AG10803 (cell line): ENCODE data around the gene ATG9A.

Experiments used
- DNase-seq: peaks from one replicate; pipeline ENCODE4 v3.0.0; 2010; ENCODE audit warnings: low read depth
- H3K4me3 ChIP-seq: 2 replicates; pipeline ENCODE4 v1.5.1; 2011; ENCODE audit warnings: mild to moderate bottlenecking, low read length, control low read depth
- TF ChIP-seq, protein P1 (sequence below): conservative IDR thresholded peaks from 2 replicates; pipeline ENCODE4 v1.5.1; 2011; ENCODE audit warnings: mild to moderate bottlenecking, low read length, control low read depth, inconsistent platforms

ATG9A gene

DNA sequence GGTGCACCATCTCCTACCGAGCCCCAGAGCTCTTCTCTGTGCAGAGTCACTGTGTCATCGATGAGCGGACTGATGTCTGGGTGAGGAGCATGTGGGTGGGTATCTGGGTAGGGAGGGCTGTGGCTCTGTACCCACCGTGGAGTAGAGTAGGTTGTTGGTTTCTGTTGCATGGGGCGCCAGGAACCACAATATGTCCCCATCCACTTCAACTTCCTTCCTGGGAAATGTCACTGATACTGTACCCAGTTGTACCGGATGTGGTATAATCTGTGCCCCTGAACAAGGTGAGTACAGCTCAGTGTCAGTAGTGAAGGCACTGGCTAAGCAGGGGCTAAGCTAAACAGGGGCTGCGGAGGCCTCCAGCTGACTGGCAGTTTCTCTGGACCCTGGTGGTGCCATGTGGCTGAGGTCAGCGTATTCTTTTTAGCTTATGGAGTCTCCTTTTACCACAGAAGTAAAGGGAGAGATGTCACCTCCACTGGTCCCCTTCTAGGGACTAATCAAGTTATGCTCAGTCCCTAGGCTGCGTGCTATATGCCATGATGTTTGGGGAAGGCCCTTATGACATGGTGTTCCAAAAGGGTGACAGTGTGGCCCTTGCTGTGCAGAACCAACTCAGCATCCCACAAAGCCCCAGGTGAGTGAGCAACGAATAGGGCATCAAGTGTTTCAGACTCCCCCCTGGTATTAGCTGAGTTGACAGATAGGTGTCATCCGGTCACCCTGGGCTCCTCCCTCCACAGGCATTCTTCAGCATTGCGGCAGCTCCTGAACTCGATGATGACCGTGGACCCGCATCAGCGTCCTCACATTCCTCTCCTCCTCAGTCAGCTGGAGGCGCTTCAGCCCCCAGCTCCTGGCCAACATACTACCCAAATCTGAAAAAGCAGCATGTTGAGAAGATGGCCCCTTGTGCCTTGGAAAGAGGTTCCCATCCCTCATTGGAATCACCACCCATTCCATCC, 18.5 kb upstream of the ATG9A start:
- no peak for DNase-seq
- no peak overlapping the region for H3K4me3 ChIP-seq
- TF ChIP-seq, protein P1, sequence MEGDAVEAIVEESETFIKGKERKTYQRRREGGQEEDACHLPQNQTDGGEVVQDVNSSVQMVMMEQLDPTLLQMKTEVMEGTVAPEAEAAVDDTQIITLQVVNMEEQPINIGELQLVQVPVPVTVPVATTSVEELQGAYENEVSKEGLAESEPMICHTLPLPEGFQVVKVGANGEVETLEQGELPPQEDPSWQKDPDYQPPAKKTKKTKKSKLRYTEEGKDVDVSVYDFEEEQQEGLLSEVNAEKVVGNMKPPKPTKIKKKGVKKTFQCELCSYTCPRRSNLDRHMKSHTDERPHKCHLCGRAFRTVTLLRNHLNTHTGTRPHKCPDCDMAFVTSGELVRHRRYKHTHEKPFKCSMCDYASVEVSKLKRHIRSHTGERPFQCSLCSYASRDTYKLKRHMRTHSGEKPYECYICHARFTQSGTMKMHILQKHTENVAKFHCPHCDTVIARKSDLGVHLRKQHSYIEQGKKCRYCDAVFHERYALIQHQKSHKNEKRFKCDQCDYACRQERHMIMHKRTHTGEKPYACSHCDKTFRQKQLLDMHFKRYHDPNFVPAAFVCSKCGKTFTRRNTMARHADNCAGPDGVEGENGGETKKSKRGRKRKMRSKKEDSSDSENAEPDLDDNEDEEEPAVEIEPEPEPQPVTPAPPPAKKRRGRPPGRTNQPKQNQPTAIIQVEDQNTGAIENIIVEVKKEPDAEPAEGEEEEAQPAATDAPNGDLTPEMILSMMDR: no peak

DNA sequence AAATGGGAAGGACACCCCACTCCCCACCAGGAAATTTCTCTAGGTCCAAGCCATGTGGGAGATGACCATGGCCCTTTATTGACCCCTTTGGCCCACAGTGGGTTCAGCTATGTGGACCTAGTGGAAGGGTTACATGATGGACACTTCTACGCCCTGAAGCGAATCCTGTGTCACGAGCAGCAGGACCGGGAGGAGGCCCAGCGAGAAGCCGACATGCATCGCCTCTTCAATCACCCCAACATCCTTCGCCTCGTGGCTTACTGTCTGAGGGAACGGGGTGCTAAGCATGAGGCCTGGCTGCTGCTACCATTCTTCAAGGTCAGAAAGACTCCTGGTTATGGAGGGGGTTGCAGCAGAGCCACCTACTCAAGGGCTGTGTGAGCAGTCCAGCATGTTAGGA, 17.1 kb upstream of the ATG9A start:
- TF ChIP-seq, protein P1: no peak
- no peak for DNase-seq
- peak overlapping the region; percentile 76 for H3K4me3 ChIP-seq

DNA sequence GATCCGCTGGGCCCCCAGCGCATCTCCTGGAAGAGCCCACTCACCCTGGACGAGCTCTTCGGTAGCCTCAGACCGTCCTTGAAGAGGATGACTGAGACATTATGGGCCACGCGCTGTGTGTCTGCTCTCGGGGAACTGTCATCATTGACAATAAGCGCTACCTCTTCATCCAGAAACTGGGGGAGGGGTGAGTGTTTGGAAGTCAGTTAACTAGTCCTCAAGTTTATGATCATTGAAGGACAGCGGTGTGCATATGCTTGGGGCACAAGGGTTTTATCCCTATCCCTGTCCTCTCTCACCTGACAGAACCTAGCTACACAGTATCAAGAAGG, 16.4 kb upstream of the ATG9A start:
- TF ChIP-seq, protein P1: no peak
- no peak for DNase-seq
- peak overlapping the region; percentile 76 for H3K4me3 ChIP-seq

DNA sequence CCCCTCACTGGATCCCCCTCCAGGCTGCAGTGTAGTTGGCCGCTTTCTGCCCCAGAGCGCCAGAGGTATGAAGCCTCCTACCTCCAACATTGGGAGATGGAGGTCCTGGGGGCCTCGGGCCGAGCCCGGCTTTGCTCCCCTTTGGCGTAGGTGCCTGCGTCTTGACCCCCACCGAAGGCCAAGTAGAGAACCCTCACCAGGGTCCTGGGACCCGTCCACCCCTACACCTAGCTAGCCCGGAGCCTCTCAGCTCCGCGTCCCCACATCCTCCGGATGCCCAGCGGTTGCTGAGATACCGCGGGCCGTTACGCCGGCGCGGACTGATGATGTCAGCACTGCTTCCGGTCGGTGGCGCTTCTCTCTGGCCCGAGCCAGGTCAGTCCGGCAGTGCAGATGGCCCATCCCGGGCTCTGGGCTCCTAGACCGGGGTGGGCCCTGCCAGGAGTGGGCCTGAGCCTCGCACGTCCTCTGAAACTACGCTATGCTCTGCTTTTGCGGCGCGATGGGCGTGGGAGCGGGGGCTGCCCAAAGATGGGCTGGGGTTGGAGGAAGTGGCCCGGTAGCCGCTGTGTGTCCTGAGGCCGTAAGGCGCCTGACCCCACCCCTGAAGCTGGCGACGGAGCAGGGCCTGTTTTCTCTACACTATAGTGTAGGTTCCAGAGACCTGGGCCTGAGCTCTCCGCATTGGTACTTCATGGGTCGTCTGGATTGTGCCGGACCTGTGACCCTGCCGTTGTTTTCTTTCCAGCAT, 15.9 kb upstream of the ATG9A start, which contains the start of the genes GLB1L and STK16:
TSS of gene GLB1L (minus strand) at position 297 of the 751 bp plus-strand sequence. CDS start 1,871 bp downstream, outside the sequence.
TSS of gene STK16 (plus strand) at position 332 of the 751 bp plus-strand sequence. CDS start 521 bp downstream, outside the sequence.
- TF ChIP-seq, protein P1: no peak
- peak; percentile 93 for DNase-seq
- H3K4me3 ChIP-seq: peak within 1 kb of the TSS; percentile 76

DNA sequence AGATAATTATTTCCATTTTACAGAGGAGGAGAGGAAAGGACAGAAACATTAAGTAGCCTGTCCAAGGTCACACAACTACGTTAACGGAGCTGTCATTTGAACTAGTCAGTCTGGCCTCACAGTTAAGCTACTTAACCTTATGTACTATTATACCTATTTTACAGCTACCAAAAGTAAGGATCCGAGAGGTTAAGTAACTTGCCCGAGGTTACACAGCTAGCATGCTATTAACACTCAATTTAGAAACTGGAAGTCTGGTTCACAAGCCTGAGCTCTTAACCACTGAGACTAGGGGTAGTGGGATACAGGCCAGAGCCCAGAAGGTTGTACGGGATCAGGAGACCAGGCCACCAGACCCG, 15.3 kb upstream of the ATG9A start:
- no peak for DNase-seq
- H3K4me3 ChIP-seq: peak overlapping the region; percentile 76
- TF ChIP-seq, protein P1: no peak

DNA sequence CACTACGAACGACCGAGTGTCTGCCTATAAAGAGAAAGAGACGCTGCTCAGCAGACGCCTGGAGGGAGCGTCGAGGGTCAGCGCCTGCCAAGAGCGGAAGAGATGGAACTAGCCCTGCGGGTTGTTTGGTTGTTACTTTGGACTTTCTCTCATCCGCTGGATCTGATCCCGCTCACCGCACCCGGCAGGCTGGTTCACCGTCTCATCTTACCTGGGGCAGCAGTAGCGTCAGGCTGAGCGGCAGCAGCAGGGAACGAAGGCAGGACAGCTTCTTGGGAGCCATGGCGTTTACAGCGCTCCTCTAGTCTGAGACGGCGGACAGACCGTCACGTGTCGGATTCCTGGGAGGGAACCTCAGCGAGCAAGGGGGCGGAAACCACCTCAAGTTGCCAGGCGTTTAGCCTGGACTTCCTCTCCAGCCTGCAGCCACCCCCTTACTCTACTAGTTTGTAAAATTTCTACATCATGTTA, 13.9 kb upstream of the ATG9A start:
- TF ChIP-seq, protein P1: no peak
- H3K4me3 ChIP-seq: no peak overlapping the region; the same call in 1 of the 2 replicates
- no peak for DNase-seq
